HG03442 (cell line): ENCODE results near the gene ISG20L2.

Source experiments
- ATAC-seq: cut with Tn5 transposase; IDR thresholded peaks from one replicate; pipeline ENCODE4 v1.9.1; 2021; ENCODE audit warnings: mild to moderate bottlenecking, moderate library complexity; ENCODE audit not compliant: unreplicated experiment

The ISG20L2 gene

GRCh38 chr1:156691665-156692440 lies 36.7 kb downstream of the ISG20L2 start:
- no peak for ATAC-seq

DNA sequence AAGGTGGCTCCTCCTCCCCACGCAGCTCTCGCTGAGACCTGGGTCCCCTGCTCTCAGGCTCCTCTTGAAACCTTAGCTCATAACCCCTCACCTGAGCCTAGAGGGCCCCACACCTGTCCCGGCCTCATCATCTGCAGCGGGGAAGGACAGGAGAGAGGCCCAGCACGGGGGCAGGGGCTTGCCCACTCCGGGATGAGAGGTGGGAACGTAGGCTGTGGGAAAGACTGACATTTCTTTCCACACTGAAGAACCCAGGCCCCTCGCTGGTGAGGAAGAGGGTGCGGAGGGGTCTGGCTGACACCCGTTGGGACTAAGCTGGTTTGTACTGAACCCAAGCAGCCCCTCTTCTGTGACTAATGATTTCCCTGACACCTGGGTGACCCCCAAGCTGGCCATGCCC lies 37.4 kb downstream of the ISG20L2 start:
- ATAC-seq = no peak

GRCh38 chr1:156690675-156691036 lies 37.9 kb downstream of the ISG20L2 start:
- no peak for ATAC-seq

DNA sequence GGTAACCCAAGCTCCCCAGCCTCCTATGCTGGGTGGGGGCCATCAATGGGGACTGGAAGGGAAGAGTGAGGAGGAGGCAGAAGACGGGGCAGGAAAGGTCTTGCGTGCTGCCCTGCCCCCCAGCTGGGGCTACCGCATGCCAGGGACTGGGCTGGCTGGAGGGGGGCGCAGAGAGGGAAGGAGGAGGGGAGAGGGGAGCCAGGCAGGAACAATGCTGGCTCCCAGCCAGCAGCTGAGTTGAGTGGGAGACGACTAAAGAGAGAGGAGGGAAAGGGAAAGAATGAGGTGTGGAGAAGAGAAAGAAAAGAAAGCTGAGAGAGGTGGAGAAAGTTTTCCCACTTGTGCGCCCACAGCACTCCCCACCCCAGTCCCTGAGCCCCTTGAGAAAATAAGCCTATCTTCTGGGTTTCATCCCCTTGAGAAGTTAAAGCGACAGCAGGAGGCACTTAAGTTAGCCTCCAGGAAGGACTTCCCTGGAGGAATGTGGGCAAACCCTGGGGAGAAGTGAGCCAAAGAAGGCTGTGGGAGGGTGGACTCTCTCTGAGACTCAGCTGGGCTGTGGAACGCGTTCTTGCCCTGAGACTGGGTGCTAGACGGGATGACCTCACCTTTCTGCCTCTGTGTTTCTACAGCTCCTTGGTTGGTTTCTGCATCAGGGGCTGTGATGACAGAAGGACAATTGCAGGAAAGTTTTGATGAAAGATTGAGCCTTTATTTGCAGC lies 38.5 kb downstream of the ISG20L2 start:
- ATAC-seq = no peak

DNA sequence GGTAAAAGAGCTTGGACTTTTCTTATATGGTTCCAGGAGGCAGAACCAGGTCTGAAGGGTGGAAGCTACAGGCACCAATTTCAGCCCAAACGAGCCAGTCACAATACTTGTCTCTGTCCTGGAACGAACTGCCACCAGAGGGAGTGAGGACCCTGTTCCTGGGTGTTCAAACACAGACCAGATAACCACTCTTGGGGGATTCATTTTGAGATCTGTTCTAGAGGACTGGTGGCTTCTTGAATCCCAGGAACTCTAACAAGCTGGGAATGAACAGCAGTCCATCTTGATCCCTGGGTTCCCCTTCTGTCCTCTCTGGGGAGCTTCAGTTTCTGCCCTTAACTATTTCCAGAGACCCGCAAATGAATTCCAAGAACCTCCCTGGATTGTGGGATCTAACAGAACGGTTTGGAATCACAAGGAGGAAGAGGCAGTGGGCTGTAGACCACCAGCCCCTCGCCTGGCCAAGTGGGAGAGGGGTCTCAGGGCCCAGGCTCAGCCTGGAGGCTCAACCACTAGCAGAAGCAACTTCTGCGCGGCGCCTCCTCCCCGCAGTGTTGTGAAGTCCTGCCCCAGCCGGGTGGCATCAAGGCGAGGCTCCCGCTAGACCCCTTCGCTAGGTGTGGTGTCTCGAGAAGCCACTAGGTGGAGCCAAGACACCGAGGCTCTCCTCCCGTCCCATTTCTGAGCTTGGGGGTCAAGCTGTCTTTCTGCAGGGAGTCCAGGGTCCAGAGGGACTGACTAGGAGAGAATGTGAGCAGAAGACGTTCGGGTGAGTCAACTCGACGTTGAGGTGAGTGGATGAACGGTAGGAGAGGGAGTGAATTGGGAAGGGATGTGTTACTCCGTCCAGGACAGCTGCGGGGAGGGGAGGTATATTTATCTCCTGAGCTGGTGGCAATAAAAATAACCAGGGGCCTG lies 39.3 kb downstream of the ISG20L2 start:
- no peak for ATAC-seq

GRCh38 chr1:156684227-156684782 lies 44.3 kb downstream of the ISG20L2 start:
- ATAC-seq = no peak

DNA sequence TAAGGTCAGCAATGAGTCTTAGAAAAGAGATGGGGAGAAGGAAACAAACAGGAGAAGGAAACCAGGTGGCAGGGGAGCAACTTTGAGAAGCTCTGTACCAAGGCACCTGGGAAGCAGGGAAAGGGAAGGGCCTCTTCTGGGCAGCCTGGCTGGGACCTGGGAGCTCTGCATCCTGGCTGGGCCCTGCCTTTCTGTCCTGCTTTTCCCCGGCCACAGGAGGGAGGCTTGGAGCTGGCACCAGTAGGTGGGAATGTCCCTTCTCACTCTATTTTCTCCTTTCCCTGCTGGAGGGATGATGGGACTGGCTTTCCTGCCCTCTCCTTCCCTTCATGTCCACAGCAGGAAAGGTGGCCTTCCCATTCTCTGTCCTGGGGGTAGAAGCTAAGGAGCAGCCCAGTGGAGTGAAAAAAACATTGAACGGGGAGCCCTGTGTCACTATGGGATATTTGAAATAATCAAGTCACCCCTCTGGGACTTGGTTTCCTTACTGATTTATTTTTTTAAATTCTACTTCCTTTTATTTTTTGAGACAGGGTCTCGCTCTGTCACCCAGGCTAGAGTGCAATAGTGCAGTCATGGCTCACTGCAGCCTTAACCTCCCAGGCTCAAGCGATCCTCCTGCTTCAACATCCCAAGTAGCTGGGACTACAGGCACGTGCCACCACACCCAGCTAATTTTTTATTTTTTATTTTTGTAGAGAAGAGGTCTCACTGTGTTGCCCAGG lies 46.2 kb downstream of the ISG20L2 start:
- no peak for ATAC-seq

DNA sequence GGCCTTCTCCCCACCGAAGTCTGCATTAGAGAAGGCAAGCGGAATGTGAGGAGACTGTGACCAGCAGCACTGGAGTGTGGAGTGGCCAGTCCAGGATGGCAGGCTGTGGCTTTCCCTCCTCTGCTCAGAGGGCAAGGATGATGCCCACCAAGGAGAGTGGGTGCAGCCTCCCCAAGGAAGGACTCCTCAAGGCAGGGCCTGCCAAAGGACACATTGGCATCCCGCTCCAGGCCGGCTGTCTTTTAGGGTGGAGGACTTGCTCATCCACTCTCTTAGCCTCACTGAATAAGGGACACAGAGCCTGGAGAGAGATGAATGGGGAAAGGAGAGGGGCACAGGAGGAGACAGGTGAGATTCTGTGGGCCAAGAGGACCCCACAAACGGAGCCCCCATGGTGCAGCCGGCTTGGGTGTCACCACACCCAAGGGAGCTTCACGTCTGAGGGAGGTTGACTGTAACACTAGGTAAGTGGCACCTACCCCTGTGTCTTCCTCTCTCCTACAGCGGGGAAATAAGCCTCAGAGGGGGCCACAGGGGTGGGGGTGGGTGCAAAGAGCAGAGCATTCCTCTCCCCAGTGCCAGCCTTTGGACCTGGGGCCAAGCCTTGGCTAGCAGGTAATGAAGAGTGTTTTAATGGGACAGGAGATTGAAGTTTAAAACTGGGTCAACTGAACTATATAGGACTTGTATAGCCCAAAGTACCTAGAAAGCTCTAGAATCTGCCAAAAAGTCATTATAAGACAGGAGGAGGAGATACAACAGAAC lies 47.2 kb downstream of the ISG20L2 start:
- no peak for ATAC-seq

- no peak for ATAC-seq
Observed at GRCh38 chr1:156680056-156680455, 48.5 kb downstream of the ISG20L2 start.

DNA sequence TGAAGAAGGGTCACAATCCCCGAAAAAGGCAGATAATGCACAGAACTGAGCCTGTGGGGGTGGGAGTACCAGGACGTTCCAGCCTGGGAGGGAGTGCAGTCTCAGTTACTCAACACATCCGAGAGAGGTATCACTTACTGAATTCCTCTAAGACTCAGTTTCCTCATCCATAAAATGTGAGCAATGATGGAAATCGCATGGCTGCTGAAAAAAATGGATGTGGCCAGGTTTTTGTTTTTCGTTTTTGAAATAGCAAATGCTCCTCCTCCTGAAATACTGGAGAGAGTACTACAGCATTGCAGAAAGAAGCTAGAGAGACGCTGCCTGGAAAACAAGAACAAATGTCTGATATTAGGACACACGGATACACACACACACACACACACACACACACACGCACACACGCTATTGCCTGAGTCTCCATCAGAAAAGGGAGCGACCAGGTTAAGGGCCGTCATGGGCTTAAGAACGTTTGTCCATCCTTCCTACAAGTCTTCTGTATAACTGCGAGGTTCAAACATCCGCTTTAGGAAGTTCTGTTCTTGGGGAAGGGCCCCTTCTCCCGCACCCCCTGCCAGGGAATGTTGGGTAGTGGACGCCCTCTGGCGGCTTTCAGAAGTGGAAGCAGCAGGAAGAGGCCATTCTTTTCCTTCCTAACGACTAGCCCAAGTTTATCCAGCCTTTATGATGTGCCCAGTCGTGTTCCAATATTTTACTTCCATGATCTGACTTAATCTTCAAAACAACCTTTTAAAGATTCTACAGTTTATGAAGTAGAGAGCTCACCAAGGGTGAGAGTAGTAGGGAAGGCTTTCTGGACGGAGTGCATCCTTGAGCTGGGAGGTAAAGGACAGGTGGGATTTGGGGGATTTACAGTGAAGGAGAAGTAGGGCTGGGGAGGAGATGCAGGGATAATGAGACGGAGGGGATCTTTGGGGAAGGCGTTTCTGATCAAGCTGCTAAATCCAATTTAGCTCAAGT lies 50.7 kb downstream of the ISG20L2 start:
- ATAC-seq = no peak

- ATAC-seq = no peak
Observed at GRCh38 chr1:156676820-156677615, 51.5 kb downstream of the ISG20L2 start, which contains the start of gene NES. TSS of gene NES (minus strand) at chr1:156677407. CDS start at chr1:156677264, 143 bp downstream.

- no peak for ATAC-seq
Observed at GRCh38 chr1:156676114-156676819, 52.3 kb downstream of the ISG20L2 start.

GRCh38 chr1:156675210-156676113 lies 53.1 kb downstream of the ISG20L2 start:
- no peak for ATAC-seq

- no peak for ATAC-seq
Observed at GRCh38 chr1:156673387-156674121, 55.0 kb downstream of the ISG20L2 start.
